GM23338 (cell line): ENCODE results near the gene CELA2A. TPM values are rescaled to one million over a fixed set of nuclear protein-coding genes. Genes with fewer than 3 reads are reported as not detected.
A peak's percentile ranks its signal among the peaks of the same experiment; 100 is the strongest.
"Not testable (repeated sequence)": the region's sequence is repeated elsewhere in the genome, so short reads cannot be mapped to it uniquely, and the experiment has no call there.

Experiments used
- ATAC-seq: fragments of 200-7000 bp; cut with Tn5 transposase; 3 replicates; pipeline ENCODE4 v1.9.1; 2020
- DNase-seq: peaks from one replicate; pipeline ENCODE4 v3.0.0-alpha.2; 2015; ENCODE audit warnings: low spot score
- H2AFZ ChIP-seq: fragments of 200-600 bp; sonication (generic); 2 replicates; pipeline ENCODE4 v1.8.0; 2016; ENCODE audit warnings: antibody characterized with exemption, mild to moderate bottlenecking, moderate library complexity
- H3F3A ChIP-seq: fragments of 200-600 bp; sonication (generic); replicated peaks from 2 replicates; pipeline ENCODE4 v1.8.0; 2017; ENCODE audit warnings: antibody characterized with exemption, mixed run types, low read depth
- H3K27ac ChIP-seq: fragments of 200-600 bp; sonication (generic); 2 replicates; pipeline ENCODE4 v1.6.1; 2016; ENCODE audit warnings: low read depth
- H3K27me3 ChIP-seq: fragments of 200-600 bp; sonication (generic); 2 replicates; pipeline ENCODE4 v1.8.0; 2016; ENCODE audit warnings: mild to moderate bottlenecking, mixed run types, moderate library complexity; ENCODE audit not compliant: insufficient read depth
- H3K36me3 ChIP-seq: fragments of 200-600 bp; sonication (generic); 2 replicates; pipeline ENCODE4 v1.8.0; 2016; ENCODE audit warnings: mild to moderate bottlenecking; ENCODE audit not compliant: insufficient read depth
- H3K4me1 ChIP-seq: fragments of 200-600 bp; sonication (generic); 2 replicates; pipeline ENCODE4 v1.8.0; 2016; ENCODE audit warnings: mild to moderate bottlenecking, moderate library complexity; ENCODE audit not compliant: insufficient read depth
- H3K4me2 ChIP-seq: fragments of 200-600 bp; sonication (generic); 2 replicates; pipeline ENCODE4 v1.7.1; 2017; ENCODE audit warnings: mixed run types
- H3K4me3 ChIP-seq: fragments of 200-600 bp; sonication (generic); 2 replicates; pipeline ENCODE4 v1.6.1; 2016; ENCODE audit warnings: mixed run types
- H3K79me2 ChIP-seq: fragments of 200-600 bp; sonication (generic); replicated peaks from 2 replicates; pipeline ENCODE4 v1.8.0; 2017; ENCODE audit warnings: mild to moderate bottlenecking; ENCODE audit not compliant: insufficient read depth
- H3K9me2 ChIP-seq: fragments of 200-600 bp; sonication (generic); 2 replicates; pipeline ENCODE4 v1.8.0; 2017; ENCODE audit not compliant: insufficient read depth
- H4K20me1 ChIP-seq: fragments of 200-600 bp; sonication (generic); replicated peaks from 2 replicates; pipeline ENCODE4 v1.8.0; 2017; ENCODE audit warnings: mild to moderate bottlenecking; ENCODE audit not compliant: insufficient read depth
- H3K27ac Mint-ChIP-seq: 2 replicates; pipeline ENCODE4 v1.8.0; 2020; ENCODE audit warnings: inconsistent platforms, mild to moderate bottlenecking, moderate library complexity, mixed read lengths
- H3K27me3 Mint-ChIP-seq: 3 replicates; pipeline ENCODE4 v1.8.0; 2022; ENCODE audit warnings: low read depth, mild to moderate bottlenecking, moderate library complexity, mixed read lengths, inconsistent platforms; ENCODE audit not compliant: insufficient read depth, poor library complexity
- H3K36me3 Mint-ChIP-seq: 3 replicates; pipeline ENCODE4 v1.8.0; 2021; ENCODE audit warnings: low read depth, mild to moderate bottlenecking, inconsistent platforms, moderate library complexity, mixed read lengths
- H3K4me1 Mint-ChIP-seq: 3 replicates; pipeline ENCODE4 v1.8.0; 2020; ENCODE audit warnings: mild to moderate bottlenecking, inconsistent platforms, mixed read lengths
- H3K4me3 Mint-ChIP-seq: 3 replicates; pipeline ENCODE4 v1.8.0; 2021; ENCODE audit warnings: moderate library complexity, mild to moderate bottlenecking, inconsistent platforms, mixed read lengths
- H3K9me3 Mint-ChIP-seq: 3 replicates; pipeline ENCODE4 v1.8.0; 2020; ENCODE audit warnings: moderate library complexity, mild to moderate bottlenecking, inconsistent platforms, mixed read lengths
- NANOG ChIP-seq: IDR thresholded peaks from 2 replicates; pipeline ENCODE4 v1.6.1; 2016; ENCODE audit warnings: antibody characterized with exemption, borderline replicate concordance
- POLR2AphosphoS5 ChIP-seq: IDR thresholded peaks from 2 replicates; pipeline ENCODE4 v1.6.1; 2016; ENCODE audit warnings: antibody characterized with exemption, low read depth
- STAT1 ChIP-seq: IDR thresholded peaks from one replicate; pipeline ENCODE4 v1.6.1; 2016; ENCODE audit warnings: antibody characterized with exemption; ENCODE audit not compliant: unreplicated experiment
- ZNF114 ChIP-seq: fragments of 250-450 bp; sonication (Bioruptor Pico); IDR thresholded peaks from 2 replicates; pipeline ENCODE4 v1.5.0; 2020; ENCODE audit warnings: mild to moderate bottlenecking, moderate library complexity
- ZNF331 ChIP-seq: fragments of 250-450 bp; sonication (Bioruptor Pico); IDR thresholded peaks from 2 replicates; pipeline ENCODE4 v1.5.0; 2020; ENCODE audit warnings: low read depth, mild to moderate bottlenecking, moderate library complexity
- polyA plus RNA-seq: library from polyadenylated mRNA; unstranded; fragments of >200 nt; fragmentation: Nextera tagmentation; extraction: Ambion mirVana; gene quantifications from 2 replicates; pipeline ENCODE4 v1.2.1, GENCODE V29; 2016
- total RNA-seq: library from RNA; depleted of rRNA; stranded (reverse); fragments of >200 nt; shearing (Covaris generic); gene quantifications from 2 replicates; pipeline ENCODE4 v1.2.3, GENCODE V29; 2014
- TF ChIP-seq, protein P1 (sequence below): IDR thresholded peaks from 2 replicates; pipeline ENCODE4 v1.6.1; 2016; ENCODE audit warnings: antibody characterized with exemption
- TF ChIP-seq, protein P2 (sequence below): fragments of 250-450 bp; sonication (Bioruptor Pico); IDR thresholded peaks from 2 replicates; pipeline ENCODE4 v1.5.0; 2020; ENCODE audit warnings: mild to moderate bottlenecking, moderate library complexity
- TF ChIP-seq, protein P3 (sequence below), 2 experiments: fragments of 200-600 bp in 1 of 2; sonication (generic) in 1 of 2; conservative IDR thresholded peaks; 2 replicates each; pipeline versions ENCODE4 v1.5.1 to v1.6.1; 2016 to 2017; ENCODE audit warnings: antibody characterized with exemption in 2 of 2, low read depth in 2 of 2, mild to moderate bottlenecking in 2 of 2, moderate library complexity in 1 of 2
- TF ChIP-seq, protein P4 (sequence below): IDR thresholded peaks from one replicate; pipeline ENCODE4 v1.6.1; 2018; ENCODE audit warnings: antibody characterized with exemption; ENCODE audit not compliant: unreplicated experiment

Gene CELA2A
- total and polyA plus RNA-seq, 2 experiments from 2014 or later: not detected

DNA sequence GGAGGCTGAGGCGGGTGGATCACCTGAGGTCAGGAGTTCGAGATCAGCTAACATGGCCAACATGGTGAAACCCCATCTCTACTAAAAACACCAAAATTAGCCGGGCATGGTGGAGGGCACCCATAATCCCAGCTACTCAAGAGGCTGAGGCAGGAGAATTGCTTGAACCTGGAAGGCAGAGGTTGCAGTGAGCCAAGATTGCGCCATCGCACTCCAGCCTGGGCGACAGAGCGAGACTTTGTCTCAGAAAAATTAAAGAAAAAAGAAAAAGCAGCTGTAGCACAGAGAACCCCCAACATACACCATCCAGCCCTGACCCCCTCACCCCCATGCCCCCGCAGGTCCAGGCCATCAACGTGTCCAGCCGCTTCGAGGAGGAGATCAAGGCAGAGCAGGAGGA, 28.3 kb upstream of the CELA2A start:
- not testable (repeated sequence) for H3K9me3 Mint-ChIP-seq, H3K27me3 ChIP-seq, H3K79me2 ChIP-seq, H2AFZ ChIP-seq, H3K36me3 Mint-ChIP-seq, H3K4me3 ChIP-seq, H3K27ac ChIP-seq, H3K4me1 ChIP-seq, H3K4me3 Mint-ChIP-seq, H4K20me1 ChIP-seq, H3F3A ChIP-seq, DNase-seq, ATAC-seq, H3K4me2 ChIP-seq, H3K9me2 ChIP-seq, H3K36me3 ChIP-seq
- peaks cover 11% of the 10 kb centered on the region; the same call in 2 of the 3 replicates for H3K4me1 Mint-ChIP-seq
- peaks cover 15% of the 10 kb centered on the region for H3K27me3 Mint-ChIP-seq
- H3K27ac Mint-ChIP-seq: peak overlapping the region; percentile 48; the same call in 1 of the 2 replicates

DNA sequence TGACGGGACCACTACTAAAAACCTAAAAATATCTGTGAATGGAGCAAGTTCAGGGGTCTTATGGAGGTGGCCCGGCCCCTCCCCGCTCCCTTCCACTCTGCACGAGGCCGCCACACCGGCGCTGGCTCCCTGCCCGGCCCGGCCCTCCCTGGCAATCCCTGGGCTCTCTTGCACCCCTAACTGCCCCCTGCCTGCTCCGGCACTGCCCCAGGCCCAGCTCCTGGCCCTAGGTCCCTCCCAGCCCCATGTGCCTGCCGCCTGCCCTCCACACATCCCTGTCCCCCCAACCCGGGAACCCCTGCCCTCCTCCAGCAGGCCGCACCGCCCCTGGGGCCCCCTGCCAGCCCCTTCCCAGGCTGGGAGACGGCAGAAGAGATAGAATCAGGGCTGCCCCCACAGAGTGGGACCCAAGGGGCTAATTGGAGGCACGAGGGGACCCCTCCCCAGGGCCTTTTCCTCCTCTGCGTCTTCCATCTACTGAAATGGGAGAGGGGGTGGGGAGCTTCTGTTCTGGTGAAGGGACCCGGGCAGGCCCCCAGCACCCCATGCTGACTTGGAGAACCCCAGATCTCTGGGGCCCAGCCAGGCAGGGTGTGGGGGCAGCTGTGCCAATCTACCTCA, 27.6 kb upstream of the CELA2A start:
- H3K27ac Mint-ChIP-seq: no peak overlapping the region
- H3K4me1 ChIP-seq: no peaks in the 10 kb centered on the region
- H3K36me3 Mint-ChIP-seq: no peaks in the 10 kb centered on the region; the same call in 2 of the 3 replicates
- H3K79me2 ChIP-seq: no peaks in the 10 kb centered on the region
- H3K4me3 Mint-ChIP-seq: no peak overlapping the region
- no peak overlapping the region for H3K4me3 ChIP-seq
- DNase-seq (no peak), ATAC-seq (no peak)
- H3K27ac ChIP-seq: no peak overlapping the region
- H3K36me3 ChIP-seq: no peaks in the 10 kb centered on the region
- no peaks in the 10 kb centered on the region for H4K20me1 ChIP-seq
- H2AFZ ChIP-seq: no peak overlapping the region
- H3K9me2 ChIP-seq: no peaks in the 10 kb centered on the region
- no peaks in the 10 kb centered on the region for H3F3A ChIP-seq
- H3K27me3 Mint-ChIP-seq: peaks cover 14% of the 10 kb centered on the region
- peaks cover 11% of the 10 kb centered on the region; the same call in 2 of the 3 replicates for H3K4me1 Mint-ChIP-seq
- H3K27me3 ChIP-seq: no peaks in the 10 kb centered on the region
- no peak overlapping the region for H3K4me2 ChIP-seq
- H3K9me3 Mint-ChIP-seq: no peaks in the 10 kb centered on the region
- TF ChIP-seq, protein P1, sequence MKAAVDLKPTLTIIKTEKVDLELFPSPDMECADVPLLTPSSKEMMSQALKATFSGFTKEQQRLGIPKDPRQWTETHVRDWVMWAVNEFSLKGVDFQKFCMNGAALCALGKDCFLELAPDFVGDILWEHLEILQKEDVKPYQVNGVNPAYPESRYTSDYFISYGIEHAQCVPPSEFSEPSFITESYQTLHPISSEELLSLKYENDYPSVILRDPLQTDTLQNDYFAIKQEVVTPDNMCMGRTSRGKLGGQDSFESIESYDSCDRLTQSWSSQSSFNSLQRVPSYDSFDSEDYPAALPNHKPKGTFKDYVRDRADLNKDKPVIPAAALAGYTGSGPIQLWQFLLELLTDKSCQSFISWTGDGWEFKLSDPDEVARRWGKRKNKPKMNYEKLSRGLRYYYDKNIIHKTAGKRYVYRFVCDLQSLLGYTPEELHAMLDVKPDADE: no peak
- TF ChIP-seq STAT1: no peak
- no peak for TF ChIP-seq ZNF331 (CRISPR knock-in tag)
- TF ChIP-seq, protein P2, sequence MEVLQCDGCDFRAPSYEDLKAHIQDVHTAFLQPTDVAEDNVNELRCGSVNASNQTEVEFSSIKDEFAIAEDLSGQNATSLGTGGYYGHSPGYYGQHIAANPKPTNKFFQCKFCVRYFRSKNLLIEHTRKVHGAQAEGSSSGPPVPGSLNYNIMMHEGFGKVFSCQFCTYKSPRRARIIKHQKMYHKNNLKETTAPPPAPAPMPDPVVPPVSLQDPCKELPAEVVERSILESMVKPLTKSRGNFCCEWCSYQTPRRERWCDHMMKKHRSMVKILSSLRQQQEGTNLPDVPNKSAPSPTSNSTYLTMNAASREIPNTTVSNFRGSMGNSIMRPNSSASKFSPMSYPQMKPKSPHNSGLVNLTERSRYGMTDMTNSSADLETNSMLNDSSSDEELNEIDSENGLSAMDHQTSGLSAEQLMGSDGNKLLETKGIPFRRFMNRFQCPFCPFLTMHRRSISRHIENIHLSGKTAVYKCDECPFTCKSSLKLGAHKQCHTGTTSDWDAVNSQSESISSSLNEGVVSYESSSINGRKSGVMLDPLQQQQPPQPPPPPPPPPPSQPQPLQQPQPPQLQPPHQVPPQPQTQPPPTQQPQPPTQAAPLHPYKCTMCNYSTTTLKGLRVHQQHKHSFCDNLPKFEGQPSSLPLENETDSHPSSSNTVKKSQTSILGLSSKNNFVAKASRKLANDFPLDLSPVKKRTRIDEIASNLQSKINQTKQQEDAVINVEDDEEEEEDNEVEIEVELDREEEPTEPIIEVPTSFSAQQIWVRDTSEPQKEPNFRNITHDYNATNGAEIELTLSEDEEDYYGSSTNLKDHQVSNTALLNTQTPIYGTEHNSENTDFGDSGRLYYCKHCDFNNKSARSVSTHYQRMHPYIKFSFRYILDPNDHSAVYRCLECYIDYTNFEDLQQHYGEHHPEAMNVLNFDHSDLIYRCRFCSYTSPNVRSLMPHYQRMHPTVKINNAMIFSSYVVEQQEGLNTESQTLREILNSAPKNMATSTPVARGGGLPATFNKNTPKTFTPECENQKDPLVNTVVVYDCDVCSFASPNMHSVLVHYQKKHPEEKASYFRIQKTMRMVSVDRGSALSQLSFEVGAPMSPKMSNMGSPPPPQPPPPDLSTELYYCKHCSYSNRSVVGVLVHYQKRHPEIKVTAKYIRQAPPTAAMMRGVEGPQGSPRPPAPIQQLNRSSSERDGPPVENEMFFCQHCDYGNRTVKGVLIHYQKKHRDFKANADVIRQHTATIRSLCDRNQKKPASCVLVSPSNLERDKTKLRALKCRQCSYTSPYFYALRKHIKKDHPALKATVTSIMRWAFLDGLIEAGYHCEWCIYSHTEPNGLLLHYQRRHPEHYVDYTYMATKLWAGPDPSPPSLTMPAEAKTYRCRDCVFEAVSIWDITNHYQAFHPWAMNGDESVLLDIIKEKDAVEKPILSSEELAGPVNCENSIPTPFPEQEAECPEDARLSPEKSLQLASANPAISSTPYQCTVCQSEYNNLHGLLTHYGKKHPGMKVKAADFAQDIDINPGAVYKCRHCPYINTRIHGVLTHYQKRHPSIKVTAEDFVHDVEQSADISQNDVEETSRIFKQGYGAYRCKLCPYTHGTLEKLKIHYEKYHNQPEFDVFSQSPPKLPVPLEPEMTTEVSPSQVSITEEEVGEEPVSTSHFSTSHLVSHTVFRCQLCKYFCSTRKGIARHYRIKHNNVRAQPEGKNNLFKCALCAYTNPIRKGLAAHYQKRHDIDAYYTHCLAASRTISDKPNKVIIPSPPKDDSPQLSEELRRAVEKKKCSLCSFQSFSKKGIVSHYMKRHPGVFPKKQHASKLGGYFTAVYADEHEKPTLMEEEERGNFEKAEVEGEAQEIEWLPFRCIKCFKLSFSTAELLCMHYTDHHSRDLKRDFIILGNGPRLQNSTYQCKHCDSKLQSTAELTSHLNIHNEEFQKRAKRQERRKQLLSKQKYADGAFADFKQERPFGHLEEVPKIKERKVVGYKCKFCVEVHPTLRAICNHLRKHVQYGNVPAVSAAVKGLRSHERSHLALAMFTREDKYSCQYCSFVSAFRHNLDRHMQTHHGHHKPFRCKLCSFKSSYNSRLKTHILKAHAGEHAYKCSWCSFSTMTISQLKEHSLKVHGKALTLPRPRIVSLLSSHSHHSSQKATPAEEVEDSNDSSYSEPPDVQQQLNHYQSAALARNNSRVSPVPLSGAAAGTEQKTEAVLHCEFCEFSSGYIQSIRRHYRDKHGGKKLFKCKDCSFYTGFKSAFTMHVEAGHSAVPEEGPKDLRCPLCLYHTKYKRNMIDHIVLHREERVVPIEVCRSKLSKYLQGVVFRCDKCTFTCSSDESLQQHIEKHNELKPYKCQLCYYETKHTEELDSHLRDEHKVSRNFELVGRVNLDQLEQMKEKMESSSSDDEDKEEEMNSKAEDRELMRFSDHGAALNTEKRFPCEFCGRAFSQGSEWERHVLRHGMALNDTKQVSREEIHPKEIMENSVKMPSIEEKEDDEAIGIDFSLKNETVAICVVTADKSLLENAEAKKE (CRISPR knock-in tag): no peak
- TF ChIP-seq NANOG: no peak
- no peak for TF ChIP-seq ZNF114
- TF ChIP-seq, protein P3, sequence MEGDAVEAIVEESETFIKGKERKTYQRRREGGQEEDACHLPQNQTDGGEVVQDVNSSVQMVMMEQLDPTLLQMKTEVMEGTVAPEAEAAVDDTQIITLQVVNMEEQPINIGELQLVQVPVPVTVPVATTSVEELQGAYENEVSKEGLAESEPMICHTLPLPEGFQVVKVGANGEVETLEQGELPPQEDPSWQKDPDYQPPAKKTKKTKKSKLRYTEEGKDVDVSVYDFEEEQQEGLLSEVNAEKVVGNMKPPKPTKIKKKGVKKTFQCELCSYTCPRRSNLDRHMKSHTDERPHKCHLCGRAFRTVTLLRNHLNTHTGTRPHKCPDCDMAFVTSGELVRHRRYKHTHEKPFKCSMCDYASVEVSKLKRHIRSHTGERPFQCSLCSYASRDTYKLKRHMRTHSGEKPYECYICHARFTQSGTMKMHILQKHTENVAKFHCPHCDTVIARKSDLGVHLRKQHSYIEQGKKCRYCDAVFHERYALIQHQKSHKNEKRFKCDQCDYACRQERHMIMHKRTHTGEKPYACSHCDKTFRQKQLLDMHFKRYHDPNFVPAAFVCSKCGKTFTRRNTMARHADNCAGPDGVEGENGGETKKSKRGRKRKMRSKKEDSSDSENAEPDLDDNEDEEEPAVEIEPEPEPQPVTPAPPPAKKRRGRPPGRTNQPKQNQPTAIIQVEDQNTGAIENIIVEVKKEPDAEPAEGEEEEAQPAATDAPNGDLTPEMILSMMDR (conservative IDR thresholded peaks at IDR 0.05; ENCODE audit: low read depth in 2 of 2): no peak
- no peak for TF ChIP-seq POLR2AphosphoS5
- TF ChIP-seq, protein P4, sequence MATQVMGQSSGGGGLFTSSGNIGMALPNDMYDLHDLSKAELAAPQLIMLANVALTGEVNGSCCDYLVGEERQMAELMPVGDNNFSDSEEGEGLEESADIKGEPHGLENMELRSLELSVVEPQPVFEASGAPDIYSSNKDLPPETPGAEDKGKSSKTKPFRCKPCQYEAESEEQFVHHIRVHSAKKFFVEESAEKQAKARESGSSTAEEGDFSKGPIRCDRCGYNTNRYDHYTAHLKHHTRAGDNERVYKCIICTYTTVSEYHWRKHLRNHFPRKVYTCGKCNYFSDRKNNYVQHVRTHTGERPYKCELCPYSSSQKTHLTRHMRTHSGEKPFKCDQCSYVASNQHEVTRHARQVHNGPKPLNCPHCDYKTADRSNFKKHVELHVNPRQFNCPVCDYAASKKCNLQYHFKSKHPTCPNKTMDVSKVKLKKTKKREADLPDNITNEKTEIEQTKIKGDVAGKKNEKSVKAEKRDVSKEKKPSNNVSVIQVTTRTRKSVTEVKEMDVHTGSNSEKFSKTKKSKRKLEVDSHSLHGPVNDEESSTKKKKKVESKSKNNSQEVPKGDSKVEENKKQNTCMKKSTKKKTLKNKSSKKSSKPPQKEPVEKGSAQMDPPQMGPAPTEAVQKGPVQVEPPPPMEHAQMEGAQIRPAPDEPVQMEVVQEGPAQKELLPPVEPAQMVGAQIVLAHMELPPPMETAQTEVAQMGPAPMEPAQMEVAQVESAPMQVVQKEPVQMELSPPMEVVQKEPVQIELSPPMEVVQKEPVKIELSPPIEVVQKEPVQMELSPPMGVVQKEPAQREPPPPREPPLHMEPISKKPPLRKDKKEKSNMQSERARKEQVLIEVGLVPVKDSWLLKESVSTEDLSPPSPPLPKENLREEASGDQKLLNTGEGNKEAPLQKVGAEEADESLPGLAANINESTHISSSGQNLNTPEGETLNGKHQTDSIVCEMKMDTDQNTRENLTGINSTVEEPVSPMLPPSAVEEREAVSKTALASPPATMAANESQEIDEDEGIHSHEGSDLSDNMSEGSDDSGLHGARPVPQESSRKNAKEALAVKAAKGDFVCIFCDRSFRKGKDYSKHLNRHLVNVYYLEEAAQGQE: no peak
